ENCODE results near the gene LCAT. TPM values are rescaled to one million over a fixed set of nuclear protein-coding genes. Genes with fewer than 3 reads are reported as not detected.

LCAT gene
- total and polyA plus RNA-seq, 9 of the 15 experiments (the other 6 are each of a cell fraction or from before 2014, with no cell fraction given), result 0.46 to 21.0 (median 5.0) TPM

DNA sequence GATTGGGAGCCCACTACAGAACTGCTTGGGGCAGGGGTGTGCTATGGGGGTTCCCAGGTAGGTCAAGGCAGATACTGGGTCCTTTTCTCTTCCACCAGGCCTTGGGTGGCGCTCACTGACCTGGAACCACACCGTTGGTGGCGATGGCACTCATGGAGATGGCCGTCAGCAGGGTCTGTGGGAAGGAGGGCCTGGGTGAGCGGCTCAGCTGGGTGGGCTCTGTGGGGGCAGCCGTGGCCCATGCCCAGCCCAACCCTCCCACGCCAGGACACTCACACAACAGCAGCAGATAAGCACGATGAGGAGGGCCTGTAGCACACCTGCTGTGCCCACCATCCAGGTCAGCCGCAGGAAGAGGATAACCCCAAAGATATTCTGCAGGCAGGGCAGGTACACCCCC lies 13.7 kb upstream of the LCAT start:
- peaks cover 75% of the 10 kb centered on the region; the same call in 2 of the 3 replicates for H3K36me3 ChIP-seq (ENCODE audit: control insufficient read depth, insufficient read depth, low read length)
- no TSS peak for BruUV-seq (replicated peaks)
- ChIA-PET POLR2A (no interaction called here), CTCF (ENCODE audit: low intra/inter-chr PET ratio) (no interaction called here)
- WGBS (ENCODE audit: insufficient coverage, low coverage, missing lambda C conversion rate), result 90% methylated on average over 8 of the region's 9 CpGs
- peaks cover 5% of the 10 kb centered on the region for H3K9me1 ChIP-seq (ENCODE audit: control insufficient read depth, insufficient read depth, low read length)
- no peak overlapping the region for H3K4me2 ChIP-seq (ENCODE audit: insufficient read depth, low read length)
- 0 out of 4 replicates have a peak overlapping the region, but pooled peaks of 1 of the 2 experiments have one; percentile 4 for H3K9ac ChIP-seq (ENCODE audit: insufficient read depth in 1 of 2, low read depth in 2 of 2, low read length in 2 of 2)
- ATAC-seq (no peak), FAIRE-seq (no peak), DNase-seq (ENCODE audit: extremely low read depth in 1 of 4, low spot score in 3 of 4) (no peak)
- H4K20me1 ChIP-seq (replicated peaks; ENCODE audit: control insufficient read depth, insufficient read depth, low read length), result peaks cover 4% of the 10 kb centered on the region; the same call in 1 of the 2 replicates
- 0 out of 2 replicates have a peak, but pooled peaks have one; percentile 22 for TF ChIP-seq RBFOX2 (IDR thresholded peaks at IDR 0.05; ENCODE audit: low read depth, low read length)
- TF ChIP-seq POLR2G (IDR thresholded peaks at IDR 0.05; ENCODE audit: low read depth, low read length), result peak; percentile 38; the same call in 1 of the 2 replicates
- TF ChIP-seq BRD4 (IDR thresholded peaks at IDR 0.05), result no peak
- H3K9me3 ChIP-seq (replicated peaks; ENCODE audit: control insufficient read depth, insufficient read depth, low read depth, low read length), result no peaks in the 10 kb centered on the region
- H3K27ac ChIP-seq (ENCODE audit: extremely low read depth, low read depth, low read length), result no peak overlapping the region
- peaks cover 7 to 22% of the 10 kb centered on the region in 2 experiments; a peak in 4 of 5 replicates for H3K4me1 ChIP-seq (replicated peaks in 1 of 2; ENCODE audit: control insufficient read depth in 2 of 2, insufficient read depth in 2 of 2, low read length in 2 of 2)
- H3K4me3 ChIP-seq, result no peak overlapping the region
- no peak overlapping the region for H2AFZ ChIP-seq (ENCODE audit: low read depth, low read length)
- H3K27me3 ChIP-seq (ENCODE audit: control insufficient read depth in 2 of 2, insufficient read depth in 2 of 2, low read length in 2 of 2), result no peaks in the 10 kb centered on the region
- intact Hi-C loops (cut with micrococcal nuclease) (no loop called here), in situ Hi-C loops (cut with MboI) (no loop called here)
- H3K79me2 ChIP-seq (ENCODE audit: control insufficient read depth, insufficient read depth, low read length), result no peaks in the 10 kb centered on the region

DNA sequence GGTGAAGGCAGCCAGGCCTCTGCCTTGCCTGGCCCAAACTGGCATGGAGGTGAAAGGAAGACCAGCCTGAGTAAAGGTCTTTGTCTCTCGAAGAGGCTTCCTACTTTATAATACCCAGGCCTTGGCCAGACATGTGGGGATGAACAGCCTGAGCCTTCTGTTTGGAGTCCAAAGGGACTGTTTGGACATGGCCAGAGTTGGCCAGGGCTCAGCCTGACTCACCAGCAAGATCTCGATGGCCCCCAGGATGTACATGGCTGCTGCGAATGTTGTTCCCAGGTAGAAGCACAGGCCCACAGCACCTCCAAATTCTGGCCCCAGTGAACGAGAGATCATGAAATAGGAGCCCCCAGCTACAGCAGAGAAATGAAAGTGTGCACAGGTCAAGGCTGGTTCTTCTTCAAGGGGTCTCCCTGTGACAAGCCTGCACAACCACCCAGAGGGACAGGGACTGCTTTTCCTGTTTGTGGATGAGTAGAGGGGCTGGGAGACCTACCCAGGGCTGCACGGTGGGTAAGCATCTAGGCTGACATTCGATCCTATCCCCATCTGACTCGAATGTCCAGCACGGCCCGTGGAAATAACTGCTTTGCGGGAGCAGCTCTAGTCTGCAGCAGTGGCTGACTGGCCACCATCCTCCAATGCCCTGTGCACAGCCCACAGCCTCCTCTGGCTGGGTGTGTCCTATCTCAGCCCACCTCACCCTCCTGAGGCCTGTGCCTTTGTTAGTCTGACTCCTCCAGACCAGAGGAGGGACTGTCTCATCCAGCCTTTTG lies 10.7 kb upstream of the LCAT start:
- in situ Hi-C loops (cut with MboI) (no loop called here), intact Hi-C loops (cut with micrococcal nuclease) (no loop called here)
- Histone ChIP-seq H3K79me2 (ENCODE audit: control insufficient read depth, insufficient read depth, low read length) (no peaks in the 10 kb centered on the region), H3K4me1 (replicated peaks in 1 of 2; ENCODE audit: control insufficient read depth in 2 of 2, insufficient read depth in 2 of 2, low read length in 2 of 2) (peaks cover under 1 to 10% of the 10 kb centered on the region in 2 experiments; a peak in 4 of 5 replicates), H2AFZ (ENCODE audit: low read depth, low read length) (no peak overlapping the region), H3K4me2 (ENCODE audit: insufficient read depth, low read length) (no peak overlapping the region), H3K9ac (ENCODE audit: insufficient read depth in 1 of 2, low read depth in 2 of 2, low read length in 2 of 2) (0 out of 4 replicates have a peak overlapping the region, but pooled peaks of 1 of the 2 experiments have one; percentile 68), H3K9me1 (ENCODE audit: control insufficient read depth, insufficient read depth, low read length) (no peaks in the 10 kb centered on the region), H3K27ac (ENCODE audit: extremely low read depth, low read depth, low read length) (no peak overlapping the region), H3K27me3 (ENCODE audit: control insufficient read depth in 2 of 2, insufficient read depth in 2 of 2, low read length in 2 of 2) (no peaks in the 10 kb centered on the region), H4K20me1 (replicated peaks; ENCODE audit: control insufficient read depth, insufficient read depth, low read length) (peaks cover 4% of the 10 kb centered on the region; the same call in 1 of the 2 replicates), H3K36me3 (ENCODE audit: control insufficient read depth, insufficient read depth, low read length) (peaks cover 71% of the 10 kb centered on the region; the same call in 2 of the 3 replicates), H3K4me3 (no peak overlapping the region), H3K9me3 (replicated peaks; ENCODE audit: control insufficient read depth, insufficient read depth, low read depth, low read length) (no peaks in the 10 kb centered on the region)
- no peak for FAIRE-seq
- BruUV-seq (replicated peaks), result no TSS peak
- ChIA-PET CTCF (ENCODE audit: low intra/inter-chr PET ratio) (no interaction called here), POLR2A (interaction anchor here (0.5 to 2.2 kb wide), 3 partner anchors 10 to 138 kb away, joined by 3 to 7 read pairs (median 3); partner anchors contain the start of gene LCAT)
- no peak for DNase-seq (ENCODE audit: extremely low read depth in 1 of 4, low spot score in 3 of 4)
- no peak for ATAC-seq
- 85% methylated on average over 10 of the region's 10 CpGs for WGBS (ENCODE audit: insufficient coverage, low coverage, missing lambda C conversion rate)
- TF ChIP-seq BRCA1 (IDR thresholded peaks at IDR 0.05) (no peak), BRCA1 (CRISPR knock-in tag; IDR thresholded peaks at IDR 0.05) (no peak), SOX6 (IDR thresholded peaks at IDR 0.05) (no peak), SIN3A (IDR thresholded peaks at IDR 0.05; ENCODE audit: borderline replicate concordance in 2 of 2, control insufficient read depth in 1 of 2, low read depth in 2 of 2, low read length in 2 of 2) (no peak), FOXA1 (IDR thresholded peaks at IDR 0.05; ENCODE audit: borderline replicate concordance) (no peak)
- TF ChIP-seq, protein P1, sequence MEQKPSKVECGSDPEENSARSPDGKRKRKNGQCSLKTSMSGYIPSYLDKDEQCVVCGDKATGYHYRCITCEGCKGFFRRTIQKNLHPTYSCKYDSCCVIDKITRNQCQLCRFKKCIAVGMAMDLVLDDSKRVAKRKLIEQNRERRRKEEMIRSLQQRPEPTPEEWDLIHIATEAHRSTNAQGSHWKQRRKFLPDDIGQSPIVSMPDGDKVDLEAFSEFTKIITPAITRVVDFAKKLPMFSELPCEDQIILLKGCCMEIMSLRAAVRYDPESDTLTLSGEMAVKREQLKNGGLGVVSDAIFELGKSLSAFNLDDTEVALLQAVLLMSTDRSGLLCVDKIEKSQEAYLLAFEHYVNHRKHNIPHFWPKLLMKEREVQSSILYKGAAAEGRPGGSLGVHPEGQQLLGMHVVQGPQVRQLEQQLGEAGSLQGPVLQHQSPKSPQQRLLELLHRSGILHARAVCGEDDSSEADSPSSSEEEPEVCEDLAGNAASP (IDR thresholded peaks at IDR 0.05), result no peak
- TF ChIP-seq, protein P2, sequence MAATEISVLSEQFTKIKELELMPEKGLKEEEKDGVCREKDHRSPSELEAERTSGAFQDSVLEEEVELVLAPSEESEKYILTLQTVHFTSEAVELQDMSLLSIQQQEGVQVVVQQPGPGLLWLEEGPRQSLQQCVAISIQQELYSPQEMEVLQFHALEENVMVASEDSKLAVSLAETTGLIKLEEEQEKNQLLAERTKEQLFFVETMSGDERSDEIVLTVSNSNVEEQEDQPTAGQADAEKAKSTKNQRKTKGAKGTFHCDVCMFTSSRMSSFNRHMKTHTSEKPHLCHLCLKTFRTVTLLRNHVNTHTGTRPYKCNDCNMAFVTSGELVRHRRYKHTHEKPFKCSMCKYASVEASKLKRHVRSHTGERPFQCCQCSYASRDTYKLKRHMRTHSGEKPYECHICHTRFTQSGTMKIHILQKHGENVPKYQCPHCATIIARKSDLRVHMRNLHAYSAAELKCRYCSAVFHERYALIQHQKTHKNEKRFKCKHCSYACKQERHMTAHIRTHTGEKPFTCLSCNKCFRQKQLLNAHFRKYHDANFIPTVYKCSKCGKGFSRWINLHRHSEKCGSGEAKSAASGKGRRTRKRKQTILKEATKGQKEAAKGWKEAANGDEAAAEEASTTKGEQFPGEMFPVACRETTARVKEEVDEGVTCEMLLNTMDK (IDR thresholded peaks at IDR 0.05; ENCODE audit: borderline replicate concordance, insufficient read depth, low read depth, low read length, poor library complexity, severe bottlenecking), result no peak
